ENCODE data around the gene ARID5A. TPM values are rescaled to one million over a fixed set of nuclear protein-coding genes. Genes with fewer than 3 reads are reported as not detected.

The ARID5A gene
- total RNA-seq, 1 experiment from 2014 or later: 9.0 TPM

- no peak for DNase-seq (ENCODE audit: low read depth)
These were observed 65.1 kb downstream of the ARID5A start for GRCh38 chr2:96601382-96602292.

Other genes starting within 250 kb of the ARID5A start
- gene SNRNP200, start 231.2 kb upstream of the ARID5A start, total RNA-seq (2014; rRNA removed; shearing (Covaris generic)): 46.1 and 49.3 TPM in 2 replicates
- gene ITPRIPL1, start 211.4 kb upstream of the ARID5A start, total RNA-seq (2014; rRNA removed; shearing (Covaris generic)): 14.5 and 15.9 TPM in 2 replicates
- gene NCAPH, start 201.0 kb upstream of the ARID5A start, total RNA-seq (2014; rRNA removed; shearing (Covaris generic)): 58.5 and 69.2 TPM in 2 replicates
- gene NEURL3, start 31.4 kb upstream of the ARID5A start, total RNA-seq (2014; rRNA removed; shearing (Covaris generic)): 0.48 TPM in 1 of 2 replicates, not detected in the other
- gene KANSL3, start 101.6 kb downstream of the ARID5A start, total RNA-seq (2014; rRNA removed; shearing (Covaris generic)): 21.1 and 25.4 TPM in 2 replicates
- not detected in 2 replicates for gene FER1L5, start 106.0 kb downstream of the ARID5A start, total RNA-seq (2014; rRNA removed; shearing (Covaris generic))
- 36.8 and 37.8 TPM in 2 replicates for gene LMAN2L, start 203.3 kb downstream of the ARID5A start, total RNA-seq (2014; rRNA removed; shearing (Covaris generic))
- 5.3 and 5.9 TPM in 2 replicates for gene CNNM4, start 224.2 kb downstream of the ARID5A start, total RNA-seq (2014; rRNA removed; shearing (Covaris generic))

Measured in RPMI7951 (cell line).